Activated naive CD8-positive, alpha-beta T cell treated with anti-CD3 and anti-CD28 coated beads, Interleukin-2, amount 10 ng/mL, durations not matched to agents 7 days and 5 days (primary cell): Measurements from ENCODE around the gene FAM118A. TPM values are rescaled to one million over a fixed set of nuclear protein-coding genes. Genes with fewer than 3 reads are reported as not detected.
"Not testable (repeated sequence)": the region's sequence is repeated elsewhere in the genome, so short reads cannot be mapped to it uniquely, and the experiment has no call there.

Experiments used
- ATAC-seq: fragments of 150-1000 bp; cut with Tn5 transposase; one replicate; pipeline ENCODE4 v1.10.0; 2021; ENCODE audit warnings: low read depth, moderate library complexity
- POLR2A ChIA-PET: fragments of 350-600 bp; sonication (Branson Sonifier 250); formaldehyde crosslinking; loops from one replicate; lab custom pipeline; 2021; ENCODE audit warnings: antibody characterized with exemption; lab: Charles Lee
- DNase-seq: peaks from one replicate; pipeline ENCODE4 v3.0.0; 2021
- H3K27ac Mint-ChIP-seq: one replicate; pipeline ENCODE4 v1.8.0; 2022; ENCODE audit warnings: mild to moderate bottlenecking, mixed read lengths
- H3K27me3 Mint-ChIP-seq: one replicate; pipeline ENCODE4 v1.8.0; 2022; ENCODE audit warnings: mild to moderate bottlenecking, moderate library complexity, mixed read lengths
- H3K36me3 Mint-ChIP-seq: one replicate; pipeline ENCODE4 v1.8.0; 2021; ENCODE audit warnings: mild to moderate bottlenecking, mixed read lengths
- H3K4me1 Mint-ChIP-seq: one replicate; pipeline ENCODE4 v1.8.0; 2021; ENCODE audit warnings: mixed read lengths
- H3K4me3 Mint-ChIP-seq: one replicate; pipeline ENCODE4 v1.8.0; 2022; ENCODE audit warnings: mild to moderate bottlenecking, moderate library complexity, mixed read lengths
- H3K9me3 Mint-ChIP-seq: one replicate; pipeline ENCODE4 v1.8.0; 2021; ENCODE audit warnings: mixed read lengths
- total RNA-seq, 2 experiments: library from RNA; stranded (reverse); gene quantifications; one replicate each; pipeline ENCODE4 v1.2.3, GENCODE V29; 2021

FAM118A gene
- 10 to 100 TPM; 71.9 to 77.0 TPM for total RNA-seq

GRCh38 chr22:45309422-45310227, at the start of gene FAM118A:
FAM118A (plus strand) TSS chr22:45309934; CDS start chr22:45322380, 12,446 bp downstream.
- H3K36me3 Mint-ChIP-seq: peaks cover 8% of the 10 kb centered on the region
- DNase-seq: peak; percentile 100
- H3K4me3 Mint-ChIP-seq: peak within 1 kb of the TSS; percentile 83
- POLR2A ChIA-PET: interaction anchor here (1.0 to 1.7 kb wide), 6 partner anchors 9 to 104 kb away, joined by 3 to 8 read pairs (median 6); partner anchors contain the start of genes RIBC2 and SMC1B
- H3K27me3 Mint-ChIP-seq: no peaks in the 10 kb centered on the region
- peaks cover 35% of the 10 kb centered on the region for H3K4me1 Mint-ChIP-seq
- peak; percentile 90 for ATAC-seq
- H3K27ac Mint-ChIP-seq: peak within 1 kb of the TSS; percentile 82
- no peaks in the 10 kb centered on the region for H3K9me3 Mint-ChIP-seq

DNA sequence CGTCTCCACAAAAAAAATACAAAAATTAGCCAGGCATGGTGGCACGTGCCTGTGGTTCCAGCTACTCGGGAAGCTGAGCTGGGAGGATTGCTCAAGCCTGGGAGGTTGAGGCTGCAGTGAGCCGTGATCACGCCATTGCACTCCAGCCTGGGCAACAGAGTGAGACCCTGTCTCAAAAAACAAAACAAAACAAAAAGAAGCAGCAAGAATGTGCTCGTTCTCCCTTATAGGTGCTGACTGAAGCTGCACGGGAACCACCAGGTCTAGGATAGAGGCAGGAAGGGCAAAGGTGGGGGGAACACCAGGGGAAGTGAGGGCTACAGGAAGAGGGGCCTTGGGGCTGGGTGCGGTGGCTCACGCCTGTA, 49.4 kb upstream of the FAM118A start:
- H3K27ac Mint-ChIP-seq, DNase-seq, H3K36me3 Mint-ChIP-seq, H3K4me3 Mint-ChIP-seq, H3K9me3 Mint-ChIP-seq, POLR2A ChIA-PET, ATAC-seq, H3K4me1 Mint-ChIP-seq: not testable (repeated sequence)
- H3K27me3 Mint-ChIP-seq: peaks cover 22% of the 10 kb centered on the region

- no peak for ATAC-seq
- Mint-ChIP-seq H3K27ac (no peak overlapping the region), H3K9me3 (peaks cover 3% of the 10 kb centered on the region), H3K4me3 (no peak overlapping the region), H3K27me3 (peaks cover 32% of the 10 kb centered on the region), H3K36me3 (no peaks in the 10 kb centered on the region), H3K4me1 (peaks cover 3% of the 10 kb centered on the region)
- POLR2A ChIA-PET: interaction anchor here (0.7 kb wide), 1 partner anchor 164 kb away, joined by 4 read pairs; no protein-coding TSS in a partner anchor
- no peak for DNase-seq
These were observed 48.2 kb upstream of the FAM118A start for GRCh38 chr22:45261407-45262088.

GRCh38 chr22:45262195-45262930, 47.4 kb upstream of the FAM118A start:
- Mint-ChIP-seq H3K27me3 (peaks cover 37% of the 10 kb centered on the region), H3K27ac (no peak overlapping the region), H3K4me1 (peaks cover 3% of the 10 kb centered on the region), H3K4me3 (no peak overlapping the region), H3K36me3 (no peaks in the 10 kb centered on the region), H3K9me3 (peaks cover under 1% of the 10 kb centered on the region)
- ATAC-seq (no peak), DNase-seq (no peak)
- POLR2A ChIA-PET: no interaction called here

DNA sequence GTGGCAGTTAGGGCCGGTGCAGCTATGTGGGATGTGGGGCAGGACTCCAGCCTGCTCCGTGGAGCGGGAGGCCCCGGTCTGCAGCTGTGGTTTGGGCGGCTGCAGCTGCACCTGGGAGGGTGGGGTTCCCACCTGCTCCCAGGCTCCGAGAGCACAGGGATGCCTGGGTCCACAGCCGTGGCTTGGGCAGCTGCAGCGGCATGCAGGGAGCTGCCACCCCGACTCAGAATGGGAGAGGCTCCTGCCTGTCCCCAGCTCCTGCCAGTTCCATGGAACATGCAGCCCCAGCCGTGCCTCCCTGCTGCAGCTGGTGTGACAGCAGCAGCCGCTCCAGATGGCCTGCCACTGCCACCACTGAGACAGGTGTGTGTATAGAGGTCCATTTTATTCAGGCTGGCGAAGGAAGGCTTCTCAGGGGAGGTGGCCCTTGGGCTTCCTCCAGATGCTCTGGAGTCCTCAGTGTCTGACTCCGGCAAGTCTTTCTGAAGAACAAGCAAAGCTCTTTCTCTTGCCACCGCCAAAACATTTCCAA, 46.7 kb upstream of the FAM118A start:
- Mint-ChIP-seq H3K4me3 (no peak overlapping the region), H3K27ac (no peak overlapping the region), H3K27me3 (peaks cover 41% of the 10 kb centered on the region), H3K9me3 (no peaks in the 10 kb centered on the region), H3K36me3 (no peaks in the 10 kb centered on the region), H3K4me1 (peaks cover 3% of the 10 kb centered on the region)
- POLR2A ChIA-PET: no interaction called here
- no peak for DNase-seq
- no peak for ATAC-seq

DNA sequence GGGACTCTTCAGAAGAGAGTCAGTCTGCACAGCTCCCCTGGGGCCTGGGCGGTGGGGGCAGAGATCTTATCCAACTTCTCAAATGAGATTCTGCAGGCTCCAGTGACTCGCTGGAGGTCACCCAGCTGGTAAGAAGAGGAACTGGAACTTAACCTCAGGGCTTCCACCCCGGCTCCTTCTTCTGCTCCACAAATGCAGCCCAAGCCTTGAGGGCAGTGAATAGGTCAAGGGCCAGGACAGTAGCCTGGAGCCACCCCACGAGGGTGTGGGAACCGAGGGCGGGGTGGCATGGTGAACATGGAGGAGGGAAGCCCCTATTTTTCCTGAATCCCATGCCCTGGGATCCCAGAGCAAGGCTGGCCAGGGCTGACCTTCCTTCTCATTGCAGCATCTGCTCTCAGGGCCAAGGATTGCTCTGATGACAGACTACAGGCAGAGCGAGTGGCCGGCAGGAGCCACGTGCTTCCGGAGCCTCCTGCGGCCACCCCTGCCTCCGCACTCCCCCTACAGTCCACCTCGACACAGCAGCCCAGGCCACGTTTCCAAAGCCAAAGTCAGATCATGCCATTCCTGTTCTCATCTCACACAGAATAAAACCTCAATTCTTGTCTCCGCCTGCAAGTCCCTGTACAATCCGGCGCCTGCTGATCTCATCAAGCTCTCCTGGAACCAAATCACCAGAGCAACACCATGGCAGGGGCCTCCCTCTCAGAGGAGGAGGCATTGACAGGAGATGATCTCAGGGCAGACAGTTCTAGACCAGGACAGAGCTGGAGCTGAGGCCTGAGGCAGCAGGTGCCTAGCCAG, 46.1 kb upstream of the FAM118A start:
- no peaks in the 10 kb centered on the region for H3K36me3 Mint-ChIP-seq
- no peak overlapping the region for H3K27ac Mint-ChIP-seq
- peaks cover 43% of the 10 kb centered on the region for H3K27me3 Mint-ChIP-seq
- ATAC-seq (no peak), DNase-seq (no peak)
- POLR2A ChIA-PET: no interaction called here
- peaks cover 5% of the 10 kb centered on the region for H3K4me1 Mint-ChIP-seq
- H3K9me3 Mint-ChIP-seq: no peaks in the 10 kb centered on the region
- H3K4me3 Mint-ChIP-seq: no peak overlapping the region

GRCh38 chr22:45265535-45265934, 44.2 kb upstream of the FAM118A start:
- peaks cover 48% of the 10 kb centered on the region for H3K27me3 Mint-ChIP-seq
- POLR2A ChIA-PET: no interaction called here
- no peaks in the 10 kb centered on the region for H3K9me3 Mint-ChIP-seq
- no peak for ATAC-seq
- H3K36me3 Mint-ChIP-seq: no peaks in the 10 kb centered on the region
- H3K4me3 Mint-ChIP-seq: no peak overlapping the region
- peaks cover 11% of the 10 kb centered on the region for H3K4me1 Mint-ChIP-seq
- DNase-seq: no peak
- no peak overlapping the region for H3K27ac Mint-ChIP-seq

DNA sequence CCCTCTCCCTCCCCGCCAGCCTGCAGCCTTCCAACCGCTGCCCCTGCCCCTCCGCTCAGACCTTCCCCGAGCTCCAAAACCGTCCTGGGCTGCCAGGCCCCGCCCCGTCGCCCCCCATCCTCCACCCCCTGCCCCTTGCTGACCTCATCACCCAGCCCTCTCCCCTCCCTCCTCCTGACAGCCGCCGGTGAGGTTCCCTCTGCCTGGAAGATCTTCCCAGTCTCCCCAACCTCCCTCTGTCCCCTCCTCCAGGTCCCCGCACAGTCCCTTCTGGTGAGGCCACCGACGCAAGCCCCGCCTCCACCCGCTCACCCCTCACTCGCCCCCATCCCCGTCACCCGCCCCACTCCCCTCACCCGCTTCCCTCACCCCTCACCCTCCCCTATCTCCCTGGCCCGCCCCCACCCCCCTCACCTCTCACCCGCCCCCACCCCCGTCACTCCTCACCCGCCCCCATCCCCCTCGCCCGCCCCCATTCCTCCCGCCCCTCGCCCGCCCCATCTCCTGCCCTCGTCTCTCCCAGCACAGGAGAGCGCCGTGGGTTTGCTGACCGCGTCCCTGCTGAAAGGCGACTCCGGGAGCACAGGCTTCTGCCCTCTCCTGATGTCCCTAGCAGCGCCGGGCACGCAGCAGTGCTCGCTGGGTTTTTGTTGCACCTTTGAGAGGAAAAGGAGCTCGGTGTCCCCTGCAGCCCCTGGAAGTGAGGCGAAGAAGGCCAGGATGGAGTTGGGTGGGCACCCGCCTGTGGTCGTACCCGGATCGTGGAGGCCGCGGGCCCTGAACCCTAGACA, 41.4 kb upstream of the FAM118A start:
- DNase-seq: no peak

DNA sequence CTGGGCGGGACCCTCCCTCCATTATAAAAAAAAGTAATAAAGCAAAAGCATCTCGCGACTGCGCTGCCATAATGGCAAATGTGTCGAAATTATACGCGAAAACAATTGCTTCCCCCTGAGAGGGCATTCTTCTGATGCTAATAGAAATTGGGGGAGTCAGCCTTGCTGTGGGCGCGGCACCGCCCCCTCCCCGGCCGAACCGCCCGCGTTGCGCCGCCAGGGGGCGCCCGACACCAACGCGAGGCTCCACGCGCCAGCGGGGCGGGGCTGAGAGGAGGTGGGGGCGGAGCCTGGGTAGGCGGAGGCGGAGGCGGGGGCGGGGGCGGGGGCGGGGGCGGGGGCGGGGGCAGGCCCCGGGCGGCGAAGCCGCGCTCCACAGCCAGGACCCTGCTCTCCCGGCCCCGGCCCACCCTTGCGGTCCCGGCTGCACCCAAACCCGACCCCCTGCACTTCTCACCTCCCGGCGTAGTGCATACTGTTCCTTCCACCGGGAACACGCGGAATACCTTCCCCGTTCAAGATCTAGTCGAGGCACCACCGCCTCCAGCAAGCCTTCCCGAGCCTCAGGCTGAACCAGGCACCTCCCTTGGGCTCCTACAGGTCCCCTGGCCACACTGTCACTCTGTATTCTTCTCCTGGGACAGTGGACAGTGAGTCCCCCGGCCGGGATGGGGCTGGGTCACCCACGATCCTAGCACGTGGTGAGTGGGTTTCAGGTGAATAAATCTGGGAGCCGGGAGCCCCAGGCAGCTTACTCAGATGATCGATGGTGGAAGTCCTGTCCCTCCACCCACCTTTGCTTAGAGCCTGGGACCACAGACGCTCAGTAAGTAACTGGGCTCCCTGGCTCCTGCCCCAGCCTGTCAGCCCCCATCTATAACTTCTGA, 40.5 kb upstream of the FAM118A start:
- Mint-ChIP-seq H3K4me3 (peak overlapping the region; percentile 77), H3K9me3 (no peaks in the 10 kb centered on the region), H3K27ac (peak overlapping the region; percentile 24), H3K36me3 (no peaks in the 10 kb centered on the region), H3K27me3 (peaks cover 43% of the 10 kb centered on the region), H3K4me1 (peaks cover 8% of the 10 kb centered on the region)
- ATAC-seq: peak; percentile 81
- POLR2A ChIA-PET: interaction anchor here (1.2 kb wide), 1 partner anchor 49 kb away, joined by 4 read pairs; no protein-coding TSS in a partner anchor
- peak; percentile 98 for DNase-seq

More for the DNA sequence above, 41.4 kb upstream of the FAM118A start:
- H3K4me3 Mint-ChIP-seq: peak overlapping the region; percentile 76
- no peak overlapping the region for H3K27ac Mint-ChIP-seq
- no peaks in the 10 kb centered on the region for H3K36me3 Mint-ChIP-seq
- H3K9me3 Mint-ChIP-seq: no peaks in the 10 kb centered on the region
- ATAC-seq: peak; percentile 7
- POLR2A ChIA-PET: interaction anchor here (1.2 kb wide), 1 partner anchor 50 kb away, joined by 4 read pairs; no protein-coding TSS in a partner anchor
- peaks cover 11% of the 10 kb centered on the region for H3K4me1 Mint-ChIP-seq
- peaks cover 49% of the 10 kb centered on the region for H3K27me3 Mint-ChIP-seq

DNA sequence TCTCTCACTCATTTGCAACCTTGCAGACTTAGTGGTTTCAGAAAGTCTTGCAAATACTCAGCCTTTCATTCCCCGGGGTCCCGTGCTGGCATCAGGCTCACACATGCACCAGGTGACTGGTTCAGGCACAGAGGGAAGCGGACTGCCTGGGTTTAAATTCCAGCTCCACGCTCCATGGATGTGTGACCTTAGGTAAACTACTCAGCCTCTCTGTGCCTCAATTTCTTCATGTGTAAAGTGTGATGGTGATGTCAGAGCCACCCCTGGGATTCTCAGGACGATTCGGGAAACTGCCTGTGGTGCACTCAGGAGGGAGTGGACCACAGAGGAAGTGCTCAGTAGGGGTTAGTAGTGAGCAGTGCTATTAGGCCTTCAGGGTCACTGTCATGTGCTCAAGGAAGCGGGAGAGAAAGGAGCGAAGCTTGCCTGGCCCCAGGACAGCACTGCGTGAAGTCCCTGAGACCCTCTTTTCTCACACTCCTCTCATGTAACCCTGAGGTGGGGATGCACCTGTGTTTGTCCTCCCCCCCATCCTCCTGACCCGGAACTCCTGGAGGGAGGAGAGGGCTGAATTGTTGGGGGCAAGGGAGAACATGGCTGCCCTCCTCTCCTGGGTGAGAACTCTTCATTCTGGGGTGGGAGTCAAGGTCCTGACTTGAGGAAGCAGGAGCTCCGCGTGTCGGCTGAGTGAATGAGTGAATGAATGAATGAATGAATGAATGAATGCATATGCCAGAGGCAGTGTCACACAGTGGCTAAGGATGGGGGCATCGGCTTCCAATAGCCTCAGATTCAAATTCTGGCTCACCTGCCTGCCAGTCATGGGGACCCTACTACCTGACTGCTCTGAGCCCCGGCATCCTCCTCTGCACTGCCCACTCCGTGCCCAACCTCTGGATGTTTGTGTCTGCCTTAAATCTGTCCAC, 39.4 kb upstream of the FAM118A start:
- H3K4me3 Mint-ChIP-seq: no peak overlapping the region
- DNase-seq: no peak

More for the DNA sequence above, 39.4 kb upstream of the FAM118A start:
- no peaks in the 10 kb centered on the region for H3K36me3 Mint-ChIP-seq
- H3K9me3 Mint-ChIP-seq: no peaks in the 10 kb centered on the region
- H3K27ac Mint-ChIP-seq: no peak overlapping the region
- peaks cover 8% of the 10 kb centered on the region for H3K4me1 Mint-ChIP-seq
- POLR2A ChIA-PET: interaction anchor here (1.1 kb wide), 1 partner anchor 38 kb away, joined by 3 read pairs; no protein-coding TSS in a partner anchor
- ATAC-seq: no peak
- H3K27me3 Mint-ChIP-seq: peaks cover 41% of the 10 kb centered on the region
